NB4 (cell line): ENCODE results near the gene NFYC.

Experiments used
- MYC ChIP-seq: IDR thresholded peaks from 2 replicates; pipeline ENCODE4 v1.6.1; 2011; ENCODE audit warnings: low read depth, low read length
- POLR2A ChIP-seq: IDR thresholded peaks from 2 replicates; pipeline ENCODE4 v1.6.1; 2011; ENCODE audit warnings: mild to moderate bottlenecking; ENCODE audit not compliant: insufficient read length; ENCODE audit errors: extremely low read depth

DNA sequence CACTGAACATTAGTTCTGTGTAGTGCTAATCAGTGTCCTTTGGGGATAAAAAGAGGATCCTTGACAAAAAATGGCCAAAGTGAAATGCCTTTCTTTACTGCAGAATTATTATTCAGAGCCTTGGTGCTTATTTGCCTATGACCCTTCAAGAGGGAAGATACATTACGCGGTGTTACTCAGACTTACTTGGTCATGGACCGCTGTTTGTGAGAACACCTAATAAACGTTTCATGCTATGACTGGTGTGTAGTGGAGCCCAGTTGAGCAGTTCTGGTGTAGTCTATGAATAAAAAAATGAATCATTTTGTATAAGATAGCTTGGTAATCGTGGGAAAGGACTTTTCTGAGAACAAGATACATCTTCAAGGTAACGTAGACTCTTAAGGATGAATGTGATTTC, 8.3 kb downstream of the NFYC start:
- TF ChIP-seq MYC (no peak), POLR2A (no peak)
